HUES48 (cell line): ENCODE data around the gene NTSR2.

Experiments
- H3K27ac ChIP-seq: one replicate; pipeline ENCODE4 v1.7.0; 2013; ENCODE audit warnings: low read depth, low read length, inconsistent platforms
- H3K27me3 ChIP-seq: 2 replicates; pipeline ENCODE4 v1.6.1; 2013; ENCODE audit warnings: mild to moderate bottlenecking, low read length; ENCODE audit not compliant: control insufficient read depth, insufficient read depth
- H3K36me3 ChIP-seq: 2 replicates; pipeline ENCODE4 v1.6.1; 2013; ENCODE audit warnings: low read length; ENCODE audit not compliant: control insufficient read depth, insufficient read depth
- H3K4me1 ChIP-seq: 2 replicates; pipeline ENCODE4 v1.6.1; 2013; ENCODE audit warnings: mild to moderate bottlenecking, low read length; ENCODE audit not compliant: control insufficient read depth, insufficient read depth
- H3K4me3 ChIP-seq: 2 replicates; pipeline ENCODE4 v1.5.1; 2013; ENCODE audit warnings: mild to moderate bottlenecking, low read depth, low read length
- H3K9ac ChIP-seq: 2 replicates; pipeline ENCODE4 v1.6.1; 2013; ENCODE audit warnings: mild to moderate bottlenecking, low read depth, low read length, moderate library complexity
- H3K9me3 ChIP-seq: 2 replicates; pipeline ENCODE4 v1.6.1; 2013; ENCODE audit warnings: low read length; ENCODE audit not compliant: control insufficient read depth, insufficient read depth

NTSR2 gene

GRCh38 chr2:11710632-11711353 is 40.8 kb upstream of the NTSR2 start:
- Histone ChIP-seq H3K27ac (no peak overlapping the region), H3K27me3 (no peaks in the 10 kb centered on the region), H3K4me1 (no peaks in the 10 kb centered on the region), H3K9ac (no peak overlapping the region), H3K9me3 (no peaks in the 10 kb centered on the region), H3K36me3 (no peaks in the 10 kb centered on the region), H3K4me3 (no peak overlapping the region)

DNA sequence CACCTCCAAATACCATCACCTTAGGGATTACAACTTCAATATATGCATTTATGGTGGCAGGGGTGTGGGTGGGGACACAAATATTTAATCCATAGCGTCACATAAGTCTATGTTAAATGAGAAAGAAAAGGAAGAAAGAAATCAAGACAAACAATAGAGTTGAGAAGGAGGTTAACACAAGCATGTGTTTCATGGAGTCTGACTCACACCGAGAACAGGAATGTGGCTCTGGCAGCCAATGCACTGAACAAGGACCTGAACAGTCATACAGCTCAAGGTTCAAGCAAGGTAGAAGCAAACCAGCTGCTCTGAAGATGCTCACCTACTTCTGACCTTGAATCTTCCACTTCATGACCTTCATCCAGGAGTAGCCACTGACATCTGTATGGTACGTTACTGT is 40.2 kb upstream of the NTSR2 start:
- Histone ChIP-seq H3K9ac (no peak overlapping the region), H3K36me3 (no peaks in the 10 kb centered on the region), H3K9me3 (no peaks in the 10 kb centered on the region), H3K4me3 (no peak overlapping the region), H3K27ac (no peak overlapping the region), H3K4me1 (no peaks in the 10 kb centered on the region), H3K27me3 (no peaks in the 10 kb centered on the region)

DNA sequence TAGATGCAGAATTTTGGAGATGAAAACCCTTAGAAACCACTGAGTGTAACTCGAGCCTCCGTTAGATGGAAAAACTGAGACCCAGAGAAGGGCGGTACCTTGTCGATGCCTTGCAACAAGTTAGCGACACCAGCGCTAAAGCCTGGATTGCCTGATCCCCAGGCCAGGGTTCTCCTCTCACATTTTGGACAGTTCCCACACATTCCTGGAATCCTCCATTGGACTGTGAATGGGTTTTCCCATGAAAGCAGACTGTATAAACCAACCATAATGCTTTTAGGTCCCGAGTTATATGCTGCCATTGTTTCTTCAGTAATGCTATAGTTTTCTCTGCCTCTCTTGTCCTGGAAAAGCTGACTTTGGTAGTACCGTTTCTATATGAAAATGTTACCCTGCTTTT is 39.3 kb upstream of the NTSR2 start:
- no peaks in the 10 kb centered on the region for H3K9me3 ChIP-seq
- H3K27ac ChIP-seq, result no peak overlapping the region
- no peak overlapping the region for H3K9ac ChIP-seq

GRCh38 chr2:11708106-11708505 is 38.1 kb upstream of the NTSR2 start:
- no peak overlapping the region for H3K27ac ChIP-seq
- no peaks in the 10 kb centered on the region for H3K4me1 ChIP-seq
- H3K4me3 ChIP-seq, result no peak overlapping the region
- no peaks in the 10 kb centered on the region for H3K27me3 ChIP-seq
- H3K9me3 ChIP-seq, result no peaks in the 10 kb centered on the region
- no peaks in the 10 kb centered on the region for H3K36me3 ChIP-seq
- no peak overlapping the region for H3K9ac ChIP-seq

More for the DNA sequence above, 39.3 kb upstream of the NTSR2 start:
- no peaks in the 10 kb centered on the region for H3K4me1 ChIP-seq
- no peak overlapping the region for H3K4me3 ChIP-seq
- no peaks in the 10 kb centered on the region for H3K36me3 ChIP-seq
- no peaks in the 10 kb centered on the region for H3K27me3 ChIP-seq

- Histone ChIP-seq H3K4me1 (no peaks in the 10 kb centered on the region), H3K9me3 (no peaks in the 10 kb centered on the region), H3K27me3 (no peaks in the 10 kb centered on the region), H3K4me3 (no peak overlapping the region), H3K27ac (no peak overlapping the region), H3K9ac (no peak overlapping the region), H3K36me3 (no peaks in the 10 kb centered on the region)
Measured at GRCh38 chr2:11705711-11706110, 35.7 kb upstream of the NTSR2 start.

DNA sequence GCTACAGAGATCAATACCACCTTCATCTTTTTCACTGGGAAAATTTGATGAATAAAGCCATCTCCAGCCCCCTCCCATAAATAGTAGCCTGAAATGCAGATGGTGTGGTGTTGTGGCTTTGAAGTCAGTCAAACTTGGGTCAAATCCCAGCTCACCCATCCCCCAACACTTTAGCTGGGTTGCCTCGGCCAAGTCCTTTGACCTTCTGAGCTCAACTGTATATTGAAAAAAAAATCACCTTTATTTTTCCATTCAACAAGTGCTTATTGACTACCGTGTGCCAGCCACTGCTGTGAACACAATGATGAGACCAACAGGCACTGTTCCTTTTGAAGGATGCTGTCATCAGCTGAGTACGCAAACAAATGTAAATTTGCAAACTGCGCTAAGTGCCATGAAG is 35.1 kb upstream of the NTSR2 start:
- no peaks in the 10 kb centered on the region for H3K36me3 ChIP-seq
- H3K4me1 ChIP-seq, result no peaks in the 10 kb centered on the region
- H3K27me3 ChIP-seq, result no peaks in the 10 kb centered on the region
- H3K9ac ChIP-seq, result no peak overlapping the region
- no peaks in the 10 kb centered on the region for H3K9me3 ChIP-seq
- no peak overlapping the region for H3K4me3 ChIP-seq
- no peak overlapping the region for H3K27ac ChIP-seq

- Histone ChIP-seq H3K4me3 (no peak overlapping the region), H3K9me3 (no peaks in the 10 kb centered on the region), H3K4me1 (no peaks in the 10 kb centered on the region), H3K27ac (no peak overlapping the region), H3K27me3 (no peaks in the 10 kb centered on the region), H3K9ac (no peak overlapping the region), H3K36me3 (no peaks in the 10 kb centered on the region)
Measured at GRCh38 chr2:11703700-11704099, 33.7 kb upstream of the NTSR2 start.

DNA sequence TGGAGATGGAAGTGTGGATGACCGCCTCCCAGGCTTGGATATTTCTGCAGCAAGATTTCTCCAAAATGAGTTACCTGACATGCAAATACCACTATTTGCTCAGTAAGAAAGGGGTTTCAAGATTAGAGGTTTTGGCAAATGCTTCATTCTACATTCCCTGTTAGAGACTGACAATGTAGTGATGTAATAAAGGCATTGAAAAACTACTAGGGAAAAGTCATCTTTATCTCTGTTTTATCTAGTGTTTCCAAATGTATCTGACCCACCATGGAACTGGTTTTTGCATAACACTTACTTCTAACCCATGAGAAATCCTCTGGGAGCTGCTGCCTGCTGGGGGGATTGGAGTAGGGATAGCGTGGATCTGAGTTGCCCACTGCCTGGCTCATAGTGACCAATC is 33.0 kb upstream of the NTSR2 start:
- Histone ChIP-seq H3K4me3 (no peak overlapping the region), H3K36me3 (no peaks in the 10 kb centered on the region), H3K9me3 (no peaks in the 10 kb centered on the region), H3K4me1 (no peaks in the 10 kb centered on the region), H3K27me3 (no peaks in the 10 kb centered on the region), H3K9ac (no peak overlapping the region), H3K27ac (no peak overlapping the region)

DNA sequence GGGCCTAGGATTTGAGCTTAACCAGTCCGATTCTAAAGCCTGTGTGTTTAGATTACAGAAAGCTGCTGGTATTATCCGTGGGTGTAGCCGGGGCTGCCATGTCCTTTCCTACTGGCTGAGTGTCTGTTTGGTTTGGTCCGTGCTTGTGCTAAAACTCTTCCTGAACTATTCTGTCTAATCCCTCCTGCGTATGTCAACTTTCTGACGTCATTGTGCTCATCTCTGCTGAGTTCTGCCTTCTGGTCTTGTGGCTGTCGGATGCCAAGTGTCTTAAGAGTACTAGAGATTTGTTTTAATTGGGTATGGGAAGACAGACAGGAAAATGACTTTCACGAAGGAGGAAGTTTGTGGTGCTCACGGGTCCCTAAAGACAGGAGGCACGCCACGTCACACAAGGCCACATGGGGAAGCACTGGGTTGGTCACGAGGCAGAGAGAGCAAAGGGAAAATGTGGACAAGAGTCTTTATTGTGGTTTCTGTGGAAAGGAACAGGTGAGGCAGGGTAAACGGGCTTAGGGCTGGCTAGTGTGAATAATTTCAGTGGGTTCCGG is 31.8 kb upstream of the NTSR2 start:
- Histone ChIP-seq H3K9ac (no peak overlapping the region), H3K9me3 (no peaks in the 10 kb centered on the region), H3K27ac (no peak overlapping the region), H3K27me3 (no peaks in the 10 kb centered on the region), H3K4me1 (no peaks in the 10 kb centered on the region), H3K4me3 (no peak overlapping the region), H3K36me3 (no peaks in the 10 kb centered on the region)

GRCh38 chr2:11701206-11701605 is 31.2 kb upstream of the NTSR2 start:
- H3K27me3 ChIP-seq, result no peaks in the 10 kb centered on the region
- H3K27ac ChIP-seq, result no peak overlapping the region
- no peak overlapping the region for H3K9ac ChIP-seq
- H3K4me3 ChIP-seq, result no peak overlapping the region
- no peaks in the 10 kb centered on the region for H3K9me3 ChIP-seq
- H3K4me1 ChIP-seq, result no peaks in the 10 kb centered on the region
- H3K36me3 ChIP-seq, result no peaks in the 10 kb centered on the region

- H3K4me1 ChIP-seq, result no peaks in the 10 kb centered on the region
- no peaks in the 10 kb centered on the region for H3K9me3 ChIP-seq
- no peak overlapping the region for H3K4me3 ChIP-seq
- H3K36me3 ChIP-seq, result no peaks in the 10 kb centered on the region
- no peaks in the 10 kb centered on the region for H3K27me3 ChIP-seq
- no peak overlapping the region for H3K9ac ChIP-seq
- H3K27ac ChIP-seq, result no peak overlapping the region
Measured at GRCh38 chr2:11699686-11700670, 30.0 kb upstream of the NTSR2 start.
